ENCODE measurements around the gene RHBDD1.

Gene RHBDD1

GRCh38 chr2:226916669-226917068 lies 80.8 kb downstream of the RHBDD1 start:
- H3K4me3 ChIP-seq (ENCODE audit: low read length): no peak overlapping the region
- TF ChIP-seq ZNF274 (IDR thresholded peaks at IDR 0.05; ENCODE audit: low read depth, low read length): no peak

DNA sequence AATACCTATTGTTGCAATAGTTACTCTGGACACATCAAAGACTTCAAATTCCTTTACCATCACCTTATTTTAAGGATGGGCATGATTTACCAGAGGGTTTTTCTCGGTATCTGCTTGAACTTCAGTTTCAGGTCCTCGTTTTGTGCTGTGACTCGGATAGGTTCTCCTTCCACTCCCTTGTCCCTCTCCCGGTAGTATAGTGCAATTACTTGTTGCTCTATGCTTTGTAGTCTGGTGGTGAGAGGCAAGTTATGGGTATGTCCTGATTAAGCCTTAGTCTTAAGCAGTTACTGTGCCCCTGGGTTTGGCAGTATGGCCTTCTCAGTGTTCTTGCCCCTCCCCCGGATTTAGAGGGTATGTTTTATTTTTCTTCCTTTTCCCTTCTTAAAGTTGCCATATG lies 96.6 kb downstream of the RHBDD1 start:
- no peak overlapping the region for H3K4me3 ChIP-seq (ENCODE audit: low read length)
- no peak for TF ChIP-seq ZNF274 (IDR thresholded peaks at IDR 0.05; ENCODE audit: low read depth, low read length)

DNA sequence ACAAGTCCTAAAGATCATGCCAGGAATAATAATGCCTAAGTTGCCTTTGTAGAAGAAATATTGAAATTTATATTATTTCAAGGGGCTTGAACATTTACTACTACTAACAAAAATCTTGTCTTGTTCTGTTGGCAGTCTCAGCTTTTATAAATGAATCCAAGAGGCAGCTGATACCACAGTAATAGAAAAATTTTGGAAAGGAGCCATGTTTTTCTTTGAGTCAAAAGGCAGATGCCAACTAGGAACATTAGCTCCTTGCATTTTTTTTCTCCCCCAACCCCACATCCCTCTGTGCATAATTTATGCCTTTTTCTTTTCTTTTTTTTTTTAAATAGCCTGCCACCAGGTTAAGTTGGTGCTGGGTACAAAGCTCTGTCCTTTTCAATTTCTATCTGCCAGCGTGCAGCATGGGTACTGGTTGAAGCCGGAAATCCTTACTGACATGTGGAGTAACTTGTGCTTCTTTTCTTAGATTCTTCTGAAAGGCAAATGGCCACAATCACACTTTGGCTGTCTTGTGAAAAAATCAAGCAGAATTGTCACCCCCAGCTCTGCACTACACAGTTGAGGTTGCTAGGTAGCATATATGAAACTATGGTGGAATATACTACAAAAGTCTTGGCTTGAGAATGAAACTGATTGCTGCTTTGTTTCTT lies 98.8 kb downstream of the RHBDD1 start:
- TF ChIP-seq ZNF274 (IDR thresholded peaks at IDR 0.05; ENCODE audit: low read depth, low read length): no peak

GRCh38 chr2:226943862-226944620 lies 108.2 kb downstream of the RHBDD1 start:
- no peak for TF ChIP-seq ZNF274 (IDR thresholded peaks at IDR 0.05; ENCODE audit: low read depth, low read length)
- no peak overlapping the region for H3K4me3 ChIP-seq (ENCODE audit: low read length)

More for the DNA sequence above, 98.8 kb downstream of the RHBDD1 start:
- H3K4me3 ChIP-seq (ENCODE audit: low read length): no peak overlapping the region

DNA sequence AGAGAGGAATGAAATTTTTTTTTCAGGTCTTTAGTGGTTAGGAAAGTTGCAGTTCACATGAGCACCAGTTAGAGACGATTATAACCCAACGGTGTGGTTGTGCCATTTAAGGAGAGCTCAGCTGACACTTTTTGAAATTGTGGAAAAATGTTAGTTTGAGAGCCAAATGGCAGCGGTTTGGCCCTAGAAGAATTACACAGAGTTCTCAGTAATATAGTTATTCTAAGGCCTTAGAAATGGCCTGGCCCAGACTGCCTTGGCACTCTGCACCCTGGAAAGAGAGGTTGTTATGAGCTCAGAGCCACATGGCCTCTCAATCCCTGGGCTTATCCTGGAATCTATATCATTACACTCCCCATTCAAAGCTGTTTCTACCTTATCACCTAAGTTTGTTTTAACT lies 117.4 kb downstream of the RHBDD1 start:
- H3K4me3 ChIP-seq (ENCODE audit: low read length): no peak overlapping the region

GRCh38 chr2:226953826-226954225 lies 118.0 kb downstream of the RHBDD1 start:
- no peak overlapping the region for H3K4me3 ChIP-seq (ENCODE audit: low read length)
- TF ChIP-seq ZNF274 (IDR thresholded peaks at IDR 0.05; ENCODE audit: low read depth, low read length): no peak

More for the DNA sequence above, 117.4 kb downstream of the RHBDD1 start:
- TF ChIP-seq ZNF274 (IDR thresholded peaks at IDR 0.05; ENCODE audit: low read depth, low read length): no peak

DNA sequence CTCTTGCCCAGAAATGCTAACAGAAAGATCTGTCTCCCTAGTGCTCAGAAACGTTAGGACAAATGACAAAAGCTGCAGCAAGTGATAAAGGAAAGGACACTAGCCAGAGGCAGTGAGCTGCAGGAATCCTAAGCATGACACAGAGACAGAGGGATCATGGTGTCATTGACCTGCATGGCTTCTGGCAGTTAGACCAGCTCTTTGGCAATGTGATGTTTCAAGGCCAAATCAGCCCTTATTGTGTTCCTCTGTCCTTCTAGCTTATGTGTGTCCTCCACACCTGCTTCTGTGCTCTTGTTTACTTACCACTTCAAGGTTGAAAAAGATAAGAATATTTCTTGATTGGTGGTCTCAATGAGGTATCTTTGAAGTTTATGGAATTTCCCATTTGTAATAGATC lies 120.8 kb downstream of the RHBDD1 start:
- H3K4me3 ChIP-seq (ENCODE audit: low read length): no peak overlapping the region
- TF ChIP-seq ZNF274 (IDR thresholded peaks at IDR 0.05; ENCODE audit: low read depth, low read length): no peak

GRCh38 chr2:226959418-226959817 lies 123.6 kb downstream of the RHBDD1 start:
- TF ChIP-seq ZNF274 (IDR thresholded peaks at IDR 0.05; ENCODE audit: low read depth, low read length): no peak

DNA sequence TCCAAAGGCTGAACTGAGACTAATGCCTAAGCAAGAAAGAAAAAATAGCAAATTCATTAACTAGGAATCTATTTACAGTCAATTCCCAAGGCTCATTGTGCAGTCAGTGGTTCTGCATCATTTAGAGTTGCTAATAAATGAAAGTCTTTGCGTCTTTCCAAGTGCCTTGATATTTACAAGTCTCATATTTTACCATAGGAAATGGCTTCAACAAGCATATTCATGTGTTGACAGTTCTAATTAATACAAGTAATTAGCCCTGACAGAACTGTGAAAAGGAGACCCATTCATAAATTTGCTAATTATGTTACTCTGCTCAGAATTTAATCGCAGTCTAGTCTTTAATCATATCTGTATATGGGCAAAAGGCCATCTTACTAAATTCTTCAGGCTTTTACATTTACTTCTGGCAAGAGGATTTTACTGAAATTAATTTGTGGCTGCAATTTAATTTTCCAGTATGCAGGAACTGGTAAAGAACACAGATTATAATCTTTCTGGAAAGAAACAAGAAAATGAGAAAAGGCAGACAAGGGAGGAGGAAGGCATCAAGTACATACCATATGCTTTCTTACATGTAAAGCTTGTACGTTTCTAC lies 126.4 kb downstream of the RHBDD1 start:
- H3K4me3 ChIP-seq (ENCODE audit: low read length): no peak overlapping the region
- TF ChIP-seq ZNF274 (IDR thresholded peaks at IDR 0.05; ENCODE audit: low read depth, low read length): no peak

More at GRCh38 chr2:226959418-226959817, 123.6 kb downstream of the RHBDD1 start:
- no peak overlapping the region for H3K4me3 ChIP-seq (ENCODE audit: low read length)

GRCh38 chr2:226963528-226963927 lies 127.7 kb downstream of the RHBDD1 start:
- no peak overlapping the region for H3K4me3 ChIP-seq (ENCODE audit: low read length)
- no peak for TF ChIP-seq ZNF274 (IDR thresholded peaks at IDR 0.05; ENCODE audit: low read depth, low read length)

GRCh38 chr2:226965376-226965775 lies 129.5 kb downstream of the RHBDD1 start:
- no peak overlapping the region for H3K4me3 ChIP-seq (ENCODE audit: low read length)
- TF ChIP-seq ZNF274 (IDR thresholded peaks at IDR 0.05; ENCODE audit: low read depth, low read length): no peak

DNA sequence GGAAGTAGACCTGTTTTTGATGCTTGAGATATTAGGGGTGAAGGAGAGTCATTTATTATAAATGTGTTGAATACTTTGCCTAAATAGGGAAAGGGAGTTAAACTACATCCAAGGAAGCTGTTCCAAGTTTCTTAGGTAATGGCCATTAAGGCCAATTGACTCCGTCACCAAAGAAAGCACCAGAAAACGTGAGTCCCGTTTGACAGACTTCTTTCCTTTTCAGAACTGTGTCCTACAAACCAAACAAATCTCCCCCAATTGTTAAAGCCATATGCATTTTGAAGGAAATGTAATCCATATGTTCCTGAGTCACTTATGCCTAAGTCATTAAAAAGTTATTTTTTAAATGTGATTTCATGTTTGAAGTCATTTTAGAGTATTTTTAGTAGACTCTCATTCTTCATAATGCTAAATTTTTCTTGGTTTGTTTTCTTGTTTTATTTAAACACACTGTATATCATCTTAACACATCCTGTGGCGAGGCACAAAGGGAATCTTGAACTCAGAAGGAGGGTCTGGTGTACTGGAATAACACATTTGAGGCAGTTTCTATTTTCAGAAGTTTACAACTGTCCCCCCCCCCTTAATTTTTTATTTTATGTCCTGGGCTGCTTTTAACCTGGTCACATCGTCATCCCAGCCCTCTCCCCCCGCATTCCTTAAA lies 133.7 kb downstream of the RHBDD1 start:
- TF ChIP-seq ZNF274 (IDR thresholded peaks at IDR 0.05; ENCODE audit: low read depth, low read length): no peak
- 0 out of 2 replicates have a peak overlapping the region, but pooled peaks have one; percentile 74 for H3K4me3 ChIP-seq (ENCODE audit: low read length)

GRCh38 chr2:226970362-226970761 lies 134.5 kb downstream of the RHBDD1 start:
- H3K4me3 ChIP-seq (ENCODE audit: low read length): peak overlapping the region; percentile 74
- no peak for TF ChIP-seq ZNF274 (IDR thresholded peaks at IDR 0.05; ENCODE audit: low read depth, low read length)

GRCh38 chr2:226971084-226971483 lies 135.2 kb downstream of the RHBDD1 start:
- H3K4me3 ChIP-seq (ENCODE audit: low read length): peak overlapping the region; percentile 74; the same call in 1 of the 2 replicates
- no peak for TF ChIP-seq ZNF274 (IDR thresholded peaks at IDR 0.05; ENCODE audit: low read depth, low read length)

Data from GM08714 (cell line).